SU-DHL-6 (cell line): ENCODE results near the gene B3GALT5.

Experiments
- EZH2phosphoT487 ChIP-seq: fragments of 200-600 bp; sonication (generic), shearing (Covaris generic); conservative IDR thresholded peaks from 2 replicates; pipeline ENCODE4 v1.6.1; 2018; ENCODE audit warnings: mild to moderate bottlenecking, antibody characterized with exemption, low read length, moderate library complexity, mixed read lengths
- TF ChIP-seq, protein P1 (sequence below): fragments of 200-600 bp; sonication (generic); IDR thresholded peaks from one replicate; pipeline ENCODE4 v1.5.1; 2017; ENCODE audit warnings: antibody characterized with exemption, mild to moderate bottlenecking, low read length, moderate library complexity; ENCODE audit not compliant: insufficient read depth, poor library complexity, severe bottlenecking

DNA sequence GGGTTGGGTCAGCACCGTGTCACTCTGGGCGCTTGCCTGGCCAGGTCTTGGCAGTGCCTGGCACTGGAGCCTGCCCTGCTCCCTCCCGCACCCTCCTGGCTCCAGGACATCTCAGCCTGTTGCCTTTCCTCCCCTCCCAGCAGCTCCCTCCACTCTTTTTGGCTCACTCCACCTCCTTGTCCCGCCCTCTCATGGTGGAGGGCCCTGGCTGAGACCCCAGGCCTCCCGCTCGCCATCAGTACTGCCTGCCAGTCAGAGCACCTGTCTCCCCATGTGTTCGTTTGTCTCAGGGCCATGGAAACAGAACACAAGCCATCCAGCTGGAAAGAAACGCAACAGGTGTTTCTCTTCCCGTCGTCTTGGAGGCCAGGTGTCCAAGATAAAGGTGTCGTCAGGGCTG is 61.0 kb downstream of the B3GALT5 start:
- TF ChIP-seq, protein P1, sequence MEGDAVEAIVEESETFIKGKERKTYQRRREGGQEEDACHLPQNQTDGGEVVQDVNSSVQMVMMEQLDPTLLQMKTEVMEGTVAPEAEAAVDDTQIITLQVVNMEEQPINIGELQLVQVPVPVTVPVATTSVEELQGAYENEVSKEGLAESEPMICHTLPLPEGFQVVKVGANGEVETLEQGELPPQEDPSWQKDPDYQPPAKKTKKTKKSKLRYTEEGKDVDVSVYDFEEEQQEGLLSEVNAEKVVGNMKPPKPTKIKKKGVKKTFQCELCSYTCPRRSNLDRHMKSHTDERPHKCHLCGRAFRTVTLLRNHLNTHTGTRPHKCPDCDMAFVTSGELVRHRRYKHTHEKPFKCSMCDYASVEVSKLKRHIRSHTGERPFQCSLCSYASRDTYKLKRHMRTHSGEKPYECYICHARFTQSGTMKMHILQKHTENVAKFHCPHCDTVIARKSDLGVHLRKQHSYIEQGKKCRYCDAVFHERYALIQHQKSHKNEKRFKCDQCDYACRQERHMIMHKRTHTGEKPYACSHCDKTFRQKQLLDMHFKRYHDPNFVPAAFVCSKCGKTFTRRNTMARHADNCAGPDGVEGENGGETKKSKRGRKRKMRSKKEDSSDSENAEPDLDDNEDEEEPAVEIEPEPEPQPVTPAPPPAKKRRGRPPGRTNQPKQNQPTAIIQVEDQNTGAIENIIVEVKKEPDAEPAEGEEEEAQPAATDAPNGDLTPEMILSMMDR = no peak
- no peak for TF ChIP-seq EZH2phosphoT487
